Neural cell (in vitro differentiated cells): ENCODE measurements around the gene ZNF160.
"Not testable (repeated sequence)": the region's sequence is repeated elsewhere in the genome, so short reads cannot be mapped to it uniquely, and the experiment has no call there.

Source experiments
- SMC3 ChIP-seq: fragments of 450-650 bp; conservative IDR thresholded peaks from 2 replicates; pipeline ENCODE4 v1.6.1; 2014; ENCODE audit warnings: antibody characterized with exemption, mild to moderate bottlenecking, moderate library complexity; ENCODE audit not compliant: poor library complexity
- TAF1 ChIP-seq: IDR thresholded peaks from 2 replicates; pipeline ENCODE4 v1.6.1; 2012; ENCODE audit warnings: low read depth

DNA sequence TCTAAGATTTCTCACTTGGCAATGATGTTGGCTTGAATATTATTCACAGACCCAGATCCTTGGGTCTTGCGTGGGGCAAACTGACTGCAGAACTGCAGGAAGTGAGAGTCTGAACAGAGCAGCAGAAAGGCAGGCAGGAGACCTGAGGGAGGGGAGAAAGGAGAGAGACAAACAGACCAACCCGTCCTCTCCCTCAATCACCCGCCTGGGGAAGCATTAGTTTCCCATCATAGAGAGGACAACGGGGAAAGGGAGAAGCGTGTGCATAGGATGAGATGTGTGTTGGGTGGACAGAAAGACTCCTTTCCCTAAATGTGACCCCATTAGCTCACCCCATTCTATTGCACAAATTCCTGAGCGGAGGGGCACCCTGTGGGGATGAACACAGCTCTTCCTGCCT, 6.6 kb downstream of the ZNF160 start:
- TF ChIP-seq SMC3, TAF1: not testable (repeated sequence)
